ENCODE measurements around the gene MCM10.

Gene MCM10

DNA sequence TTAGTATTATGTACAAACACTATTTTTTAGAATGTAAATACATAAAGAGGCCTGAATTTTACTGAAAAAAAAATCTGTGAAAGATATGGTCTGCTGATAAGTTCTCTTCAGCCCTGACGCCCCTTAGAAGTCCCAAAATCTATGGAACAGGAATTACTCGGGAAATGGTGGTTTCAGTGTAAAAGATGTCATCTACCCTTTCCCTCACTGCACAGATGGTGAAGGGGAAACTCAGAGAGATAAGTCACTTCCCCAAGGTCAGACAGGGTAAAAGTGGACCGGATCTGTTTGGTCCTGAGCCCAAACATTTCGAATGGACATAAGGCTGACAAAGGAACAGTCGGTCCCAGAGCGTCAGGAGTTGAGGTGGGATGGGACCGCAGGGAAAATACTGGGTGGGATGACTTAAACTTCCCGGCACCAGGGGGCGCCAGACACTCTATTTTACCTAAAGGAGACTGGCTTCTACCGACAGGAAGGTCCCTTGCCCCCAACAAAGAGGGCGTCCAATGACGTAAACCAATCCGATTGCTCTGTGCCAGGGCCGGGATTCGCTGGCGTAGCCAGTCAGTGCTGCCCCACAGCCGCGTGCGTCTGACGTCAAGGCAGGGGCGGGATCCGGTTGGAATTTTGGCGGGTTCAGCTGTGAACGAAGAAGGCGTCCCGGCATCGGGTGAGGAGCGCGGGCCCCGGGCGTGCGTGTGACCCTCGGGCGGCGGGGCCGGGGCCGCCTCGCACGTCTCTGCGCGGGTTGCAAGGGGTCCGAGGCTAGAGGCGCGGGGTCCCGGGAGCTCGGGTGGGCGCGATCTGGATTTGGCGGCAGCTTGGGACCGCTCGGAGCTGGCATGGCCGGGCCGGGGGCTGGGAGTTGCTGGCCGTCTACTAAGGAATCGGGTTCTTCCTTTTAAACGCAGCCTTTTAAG is at the start of gene MCM10:
Gene MCM10, plus strand, starts transcription at position 625 of the 923 bp plus-strand sequence. CDS start 2,645 bp downstream, outside the sequence.
- H3K27ac ChIP-seq (ENCODE audit: low read depth, low read length), result peak within 1 kb of the TSS; percentile 42
- 0 out of 2 replicates have a peak, but pooled peaks cover 2% of the 10 kb centered on the region for H3F3A ChIP-seq (ENCODE audit: control insufficient read depth, insufficient read depth)
- no peaks in the 10 kb centered on the region for H3K9me3 ChIP-seq (ENCODE audit: control insufficient read depth, insufficient read depth, low read length)
- H3K4me3 ChIP-seq (ENCODE audit: low read length), result peak within 1 kb of the TSS; percentile 94
- TF ChIP-seq EZH2phosphoT487 (IDR thresholded peaks at IDR 0.05; ENCODE audit: borderline replicate concordance, low read length) (no peak), CTCF (IDR thresholded peaks at IDR 0.05; ENCODE audit: low read depth, low read length, poor library complexity, severe bottlenecking) (peak; percentile 84)
- H3K4me2 ChIP-seq (ENCODE audit: low read length), result peak within 1 kb of the TSS; percentile 85
- H3K4me1 ChIP-seq (ENCODE audit: control insufficient read depth, low read length), result peaks cover 35% of the 10 kb centered on the region
- peaks cover 41% of the 10 kb centered on the region for H3K36me3 ChIP-seq (ENCODE audit: control insufficient read depth, low read length)
- peaks cover 9% of the 10 kb centered on the region; the same call in 1 of the 2 replicates for H4K20me1 ChIP-seq (ENCODE audit: control insufficient read depth, insufficient read depth, low read depth, low read length)
- no peaks in the 10 kb centered on the region for H3K9me2 ChIP-seq (replicated peaks; ENCODE audit: control insufficient read depth, low read length)
- H3K27me3 ChIP-seq (ENCODE audit: control insufficient read depth, low read length), result no peaks in the 10 kb centered on the region
- H3K79me2 ChIP-seq (ENCODE audit: control insufficient read depth, low read length), result peaks cover 48% of the 10 kb centered on the region

DNA sequence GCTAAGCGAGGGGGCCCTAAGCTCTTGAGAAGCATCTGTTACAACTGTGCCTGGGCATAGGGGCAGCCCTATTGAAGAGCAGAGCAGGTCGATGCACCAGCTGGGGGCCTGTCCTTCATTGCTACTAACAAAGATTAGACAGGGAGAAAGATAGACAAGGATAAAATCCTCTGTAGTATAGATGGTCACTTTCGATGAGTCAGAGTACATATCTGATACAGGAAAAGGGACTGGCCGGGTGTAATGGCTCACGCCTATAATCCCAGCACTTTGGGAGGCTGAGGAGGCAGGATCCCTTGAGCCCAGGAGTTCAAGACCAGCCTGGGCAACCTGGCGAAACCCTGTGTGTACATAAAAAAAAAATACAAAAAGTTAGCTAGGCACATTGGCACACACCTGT is 47.8 kb upstream of the MCM10 start:
- no peak for TF ChIP-seq CTCF (IDR thresholded peaks at IDR 0.05; ENCODE audit: low read depth, low read length, poor library complexity, severe bottlenecking)
- no peak for TF ChIP-seq EZH2phosphoT487 (IDR thresholded peaks at IDR 0.05; ENCODE audit: borderline replicate concordance, low read length)
- no peaks in the 10 kb centered on the region for H3F3A ChIP-seq (ENCODE audit: control insufficient read depth, insufficient read depth)
- H3K4me3 ChIP-seq (ENCODE audit: low read length), result no peak overlapping the region
- peaks cover 8% of the 10 kb centered on the region for H3K4me1 ChIP-seq (ENCODE audit: control insufficient read depth, low read length)
- H3K27ac ChIP-seq (ENCODE audit: low read depth, low read length), result no peak overlapping the region
- no peaks in the 10 kb centered on the region for H4K20me1 ChIP-seq (ENCODE audit: control insufficient read depth, insufficient read depth, low read depth, low read length)
- no peaks in the 10 kb centered on the region for H3K79me2 ChIP-seq (ENCODE audit: control insufficient read depth, low read length)
- no peak overlapping the region for H3K4me2 ChIP-seq (ENCODE audit: low read length)
- no peaks in the 10 kb centered on the region for H3K9me2 ChIP-seq (replicated peaks; ENCODE audit: control insufficient read depth, low read length)
- no peaks in the 10 kb centered on the region for H3K9me3 ChIP-seq (ENCODE audit: control insufficient read depth, insufficient read depth, low read length)
- H3K36me3 ChIP-seq (ENCODE audit: control insufficient read depth, low read length), result no peaks in the 10 kb centered on the region
- H3K27me3 ChIP-seq (ENCODE audit: control insufficient read depth, low read length), result peaks cover 6% of the 10 kb centered on the region

DNA sequence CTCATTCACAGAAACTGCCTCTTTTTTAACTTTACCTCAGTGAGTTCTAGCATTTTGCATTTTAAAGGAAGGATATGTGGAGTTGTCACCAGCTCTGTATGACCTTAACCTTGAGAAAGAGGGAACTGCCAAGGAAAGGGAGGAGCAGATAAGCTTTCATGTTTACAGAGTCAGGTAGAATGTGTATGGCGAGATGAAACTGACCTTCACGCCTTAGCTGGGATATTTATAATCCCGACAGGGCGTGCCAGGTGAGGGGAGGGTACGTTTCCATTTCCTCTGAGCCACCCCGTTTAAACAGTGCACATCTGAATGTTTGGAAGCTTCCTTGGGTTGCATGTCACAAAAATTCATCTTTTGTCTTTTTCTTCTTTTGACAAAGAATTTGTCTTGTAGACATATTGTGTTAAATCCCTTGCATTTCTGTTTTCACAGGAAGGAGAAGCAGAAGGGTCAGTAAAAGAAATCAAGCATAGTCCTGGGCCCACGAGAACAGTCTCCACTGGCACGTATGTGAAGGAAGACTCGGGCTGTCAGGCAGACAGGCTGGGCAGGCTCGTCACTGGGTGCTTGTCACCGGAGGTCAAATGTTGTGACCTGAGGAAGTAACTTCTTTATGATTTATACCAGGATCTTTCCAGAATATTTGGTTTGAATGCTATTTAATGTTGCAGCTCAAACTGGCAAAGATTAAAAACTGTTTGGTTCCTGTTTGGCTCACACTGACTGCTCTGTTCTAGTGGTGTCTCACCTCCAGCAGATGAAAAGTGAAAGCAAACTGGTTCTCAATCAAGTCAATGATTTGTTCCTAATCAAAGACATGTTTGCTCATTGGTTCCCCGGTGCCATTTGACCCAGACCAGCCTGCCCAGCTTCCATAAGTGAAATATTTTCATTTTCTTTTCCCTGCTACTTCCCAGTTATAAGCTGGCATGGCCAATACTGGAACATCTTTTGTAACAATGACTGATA is 45.2 kb upstream of the MCM10 start:
- peaks cover 8% of the 10 kb centered on the region for H3K4me1 ChIP-seq (ENCODE audit: control insufficient read depth, low read length)
- no peak overlapping the region for H3K4me2 ChIP-seq (ENCODE audit: low read length)
- peaks cover 17% of the 10 kb centered on the region for H3K27me3 ChIP-seq (ENCODE audit: control insufficient read depth, low read length)
- no peak overlapping the region for H3K4me3 ChIP-seq (ENCODE audit: low read length)
- H3K9me3 ChIP-seq (ENCODE audit: control insufficient read depth, insufficient read depth, low read length), result no peaks in the 10 kb centered on the region
- H3F3A ChIP-seq (ENCODE audit: control insufficient read depth, insufficient read depth), result no peaks in the 10 kb centered on the region
- no peak for TF ChIP-seq EZH2phosphoT487 (IDR thresholded peaks at IDR 0.05; ENCODE audit: borderline replicate concordance, low read length)
- no peak for TF ChIP-seq CTCF (IDR thresholded peaks at IDR 0.05; ENCODE audit: low read depth, low read length, poor library complexity, severe bottlenecking)
- no peak overlapping the region for H3K27ac ChIP-seq (ENCODE audit: low read depth, low read length)
- H3K36me3 ChIP-seq (ENCODE audit: control insufficient read depth, low read length), result no peaks in the 10 kb centered on the region
- H3K9me2 ChIP-seq (replicated peaks; ENCODE audit: control insufficient read depth, low read length), result no peaks in the 10 kb centered on the region
- H3K79me2 ChIP-seq (ENCODE audit: control insufficient read depth, low read length), result no peaks in the 10 kb centered on the region
- H4K20me1 ChIP-seq (ENCODE audit: control insufficient read depth, insufficient read depth, low read depth, low read length), result no peaks in the 10 kb centered on the region
